Activated T-cell treated with anti-CD3 and anti-CD28 coated beads for 1 hour (primary cell): Measurements from ENCODE around the gene CSF3R.

Experiments
- DNase-seq: peaks from one replicate; pipeline ENCODE4 v3.0.0-alpha.2; 2020; ENCODE audit warnings: low read depth

CSF3R gene

DNA sequence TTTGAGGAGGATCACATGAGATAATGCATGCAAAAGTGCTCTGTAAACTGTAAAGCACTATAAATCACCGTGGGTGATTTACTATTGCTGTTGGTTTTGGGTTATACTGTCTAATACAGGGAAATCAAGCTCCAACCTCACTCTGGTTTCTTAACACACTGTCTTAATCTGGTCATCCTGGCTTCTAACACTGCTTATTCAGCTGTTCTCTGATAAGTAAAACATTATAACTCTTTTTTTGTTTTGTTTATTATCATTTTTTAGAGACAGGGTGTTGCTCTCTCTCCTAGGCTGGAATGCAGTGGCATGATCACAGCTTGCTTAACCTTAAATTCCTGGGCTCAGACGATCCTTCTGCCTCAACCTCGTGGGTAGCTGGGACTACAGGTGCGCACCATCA, 63.1 kb downstream of the CSF3R start:
- DNase-seq, result no peak

DNA sequence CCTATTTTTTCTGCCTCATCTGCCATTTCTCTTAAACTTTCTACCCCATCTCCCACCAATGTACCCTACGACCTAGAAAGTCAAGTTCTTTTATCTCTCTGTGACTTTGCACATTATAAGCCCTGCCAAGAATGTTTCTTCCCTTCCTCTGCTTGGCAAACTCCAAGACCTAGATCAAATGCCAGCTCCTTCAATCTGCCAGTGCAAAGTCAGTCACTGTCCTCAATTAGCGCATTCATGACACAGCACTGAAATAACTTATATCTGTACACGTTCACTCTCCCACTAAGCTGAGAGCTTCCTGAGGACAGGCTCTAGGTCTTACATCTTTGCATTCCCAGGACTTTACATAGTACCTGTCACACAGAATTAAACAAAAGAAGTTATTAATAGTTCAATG, 63.6 kb downstream of the CSF3R start:
- DNase-seq, result no peak

DNA sequence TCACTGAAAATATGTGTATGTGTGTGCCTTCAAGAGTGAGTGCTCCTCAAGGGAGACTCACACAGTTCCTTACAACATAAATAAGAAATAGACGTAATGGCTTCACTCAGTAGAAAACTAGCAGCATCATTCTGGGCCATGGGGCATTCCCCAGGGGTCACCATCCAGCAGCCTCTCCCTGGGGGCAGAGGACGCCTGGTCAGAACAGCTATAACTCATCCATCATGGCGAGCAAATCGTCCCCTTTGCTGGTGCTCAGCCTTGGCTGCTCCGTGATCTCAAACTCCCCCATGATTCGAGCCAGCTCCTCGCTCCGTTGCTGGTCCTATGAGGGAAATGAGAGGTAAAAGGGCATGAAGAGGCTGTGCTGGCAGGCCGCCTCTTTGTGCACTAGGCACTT, 64.8 kb downstream of the CSF3R start:
- DNase-seq, result no peak
